Left cardiac atrium (tissue), 4 donors: ENCODE results near the gene AJAP1. TPM values are rescaled to one million over a fixed set of nuclear protein-coding genes. Genes with fewer than 3 reads are reported as not detected.

ENCODE experiments used
- ATAC-seq, 2 donors: fragments of 200-7000 bp; cut with Tn5 transposase; one replicate each; pipeline ENCODE4 v1.9.1; 2020; ENCODE audit warnings: mild to moderate bottlenecking in 2 of 2, moderate library complexity in 2 of 2
- DNase-seq: peaks from one replicate; pipeline ENCODE4 v3.0.0-alpha.2; 2020
- intact Hi-C, 2 donors: fragments of 100-400 bp; cut with DNase I; formaldehyde crosslinking; loops; one replicate each; pipeline versions ENCODE4 v1.14.1 to v1.15.1; 2022 to 2023
- total RNA-seq, 2 donors: library from RNA; stranded (reverse); fragmentation: NEBNext Ultra II Directional; extraction: Animal tissue kit (Norgen Biotek cat#: 25700); gene quantifications; one replicate each; pipeline ENCODE4 v1.2.1, GENCODE V29; 2021
- donor health status: DM: no; HTN: yes; CAD: no.
- donor health status: DM: no; HTN: yes; CAD: no; lungs with severe emphysema.
- donor health status: DM: yes; HTN: yes; CAD: no.
- donor health status: Dilated cardiomyopathy.

The AJAP1 gene
- total RNA-seq, 2 donors from 2014 or later: 0.10 to 0.56 TPM

- intact Hi-C loops: no loop called here
- DNase-seq: no peak
- no peak for ATAC-seq
Observed at GRCh38 chr1:4837752-4838151, 183.3 kb downstream of the AJAP1 start.

GRCh38 chr1:4838231-4838630 is 183.8 kb downstream of the AJAP1 start:
- DNase-seq (no peak), ATAC-seq (no peak)
- intact Hi-C loops: no loop called here
